SW 1271 (cell line): ENCODE measurements around the gene SPRYD3.
"Not testable (repeated sequence)": the region's sequence is repeated elsewhere in the genome, so short reads cannot be mapped to it uniquely, and the experiment has no call there.

ENCODE experiments used
- DNase-seq, 2 experiments: peaks; one replicate each; lab custom pipeline; 2025; lab: John Stamatoyannopoulos, UW

The SPRYD3 gene

GRCh38 chr12:53079226-53080117 lies at the start of gene SPRYD3:
Gene SPRYD3, minus strand, starts transcription at chr12:53079390. Its CDS starts 57 bp downstream, at chr12:53079333.
- peak; percentile 90 to 98 for DNase-seq

DNA sequence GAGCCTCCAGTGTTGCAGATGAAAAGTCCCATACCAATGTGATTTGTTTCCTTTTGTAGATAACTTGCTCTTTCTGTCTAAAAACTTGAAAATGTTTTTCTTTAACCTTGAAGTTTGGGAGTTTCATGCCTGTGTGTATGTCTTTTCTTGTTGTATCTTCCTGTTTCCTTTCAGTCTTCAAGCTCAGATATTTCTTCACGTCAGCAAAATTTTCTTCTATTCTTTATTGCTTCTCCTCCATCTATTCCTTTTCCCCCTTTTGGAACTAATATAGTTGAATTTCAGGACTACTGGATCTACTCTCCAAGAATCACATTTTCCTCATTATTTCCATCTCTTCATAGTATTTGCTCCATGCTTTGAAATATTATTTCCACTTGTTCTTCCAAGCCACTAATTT lies 48.0 kb upstream of the SPRYD3 start:
- DNase-seq, result no peak

GRCh38 chr12:53124352-53124723 lies 45.1 kb upstream of the SPRYD3 start:
- no peak for DNase-seq

DNA sequence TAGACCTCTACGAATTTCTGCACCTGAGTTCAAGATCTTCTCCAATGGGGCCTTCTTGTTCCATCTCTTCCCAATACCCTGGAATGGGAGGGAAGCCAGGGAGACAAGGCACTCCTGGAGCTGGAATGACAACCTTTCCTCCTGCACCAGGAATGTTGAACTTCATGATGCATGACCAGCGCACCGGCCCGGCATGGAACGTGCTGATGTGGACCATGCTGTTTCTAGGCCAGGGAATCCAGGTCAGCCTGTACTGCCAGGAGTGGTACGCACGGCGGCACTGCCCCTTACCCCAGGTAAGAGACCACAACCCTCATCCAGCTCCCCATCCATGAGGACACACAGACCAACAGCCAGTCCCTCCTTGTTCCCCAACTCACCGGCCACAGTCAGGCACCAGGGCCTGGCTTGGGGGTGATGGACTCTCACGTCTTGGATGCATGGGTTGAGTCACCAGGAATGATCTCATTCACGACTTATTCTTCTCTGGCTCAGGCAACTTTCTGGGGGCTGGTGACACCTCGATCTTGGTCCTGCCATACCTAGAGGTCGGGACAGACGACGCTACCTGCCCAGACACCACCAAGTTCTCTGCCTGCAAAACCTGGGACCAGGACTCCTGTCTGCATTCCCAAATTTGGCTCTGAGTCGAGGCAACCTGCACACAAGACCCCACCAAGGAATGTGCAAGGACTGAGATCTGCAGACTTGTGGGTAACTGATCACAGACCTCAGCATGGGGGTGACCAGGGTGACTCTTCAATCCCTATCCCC lies 44.6 kb upstream of the SPRYD3 start:
- DNase-seq, result no peak

GRCh38 chr12:53122961-53123468 lies 43.8 kb upstream of the SPRYD3 start:
- DNase-seq, result no peak

DNA sequence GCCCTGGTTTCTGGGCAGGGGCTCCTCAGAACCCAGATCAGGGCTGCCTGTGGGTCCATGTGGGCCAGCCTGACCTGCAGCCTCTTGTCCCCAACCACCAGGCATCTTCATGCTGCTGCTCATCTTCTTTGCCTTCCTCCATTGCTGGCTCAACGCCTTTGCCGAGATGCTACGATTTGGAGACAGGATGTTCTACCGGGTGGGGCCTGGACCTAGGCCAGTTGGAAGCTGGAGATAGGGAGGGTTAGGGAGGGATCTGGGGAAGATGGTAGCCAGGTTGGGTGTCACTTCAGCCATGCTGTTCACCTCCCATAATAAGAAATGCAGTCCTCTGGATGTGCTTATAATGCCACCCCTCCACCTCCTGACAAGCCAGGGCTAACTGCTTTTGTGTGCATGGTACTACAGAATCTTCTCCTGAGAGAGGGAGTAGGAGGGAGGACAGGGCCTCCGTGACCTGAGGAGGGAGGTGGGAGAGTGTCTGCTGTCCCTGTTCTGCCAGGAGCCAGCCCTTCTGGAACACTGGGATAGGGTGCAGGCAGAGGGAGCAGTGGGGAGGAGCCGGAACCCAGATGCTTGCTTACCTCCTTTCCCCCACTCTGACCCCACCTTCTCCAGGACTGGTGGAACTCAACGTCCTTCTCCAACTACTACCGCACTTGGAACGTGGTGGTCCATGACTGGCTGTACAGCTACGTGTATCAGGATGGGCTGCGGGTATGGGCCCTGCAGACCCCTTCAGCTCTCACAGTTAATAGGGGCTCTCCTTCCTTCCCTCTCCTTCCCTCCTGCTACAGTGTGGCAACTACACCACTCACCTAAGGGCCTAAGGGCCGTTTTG lies 41.7 kb upstream of the SPRYD3 start:
- no peak for DNase-seq

DNA sequence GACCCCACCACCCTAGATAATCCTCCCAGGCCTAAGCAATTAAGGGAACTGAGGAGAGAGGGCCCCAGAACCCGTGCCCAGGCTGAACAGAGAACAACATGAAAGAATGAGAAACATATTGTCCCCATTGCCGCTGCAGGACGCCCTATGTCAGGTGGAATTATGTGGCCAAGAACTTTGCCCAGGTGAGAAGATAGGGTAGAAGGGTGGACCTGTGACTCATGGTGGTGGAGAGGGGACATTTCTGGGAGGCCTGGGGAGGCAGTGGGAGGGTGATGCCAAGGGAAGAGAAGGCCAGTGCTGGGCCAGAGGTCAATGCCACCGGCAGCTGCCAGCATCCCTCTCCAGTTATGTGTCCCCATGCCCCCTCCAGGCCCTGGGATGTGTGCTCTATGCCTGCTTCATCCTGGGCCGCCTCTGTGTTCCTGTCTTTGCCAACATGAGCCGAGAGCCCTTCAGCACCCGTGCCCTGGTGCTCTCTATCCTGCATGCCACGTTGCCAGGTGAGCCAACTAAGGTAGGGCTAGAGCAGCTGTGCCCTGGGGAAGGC lies 39.6 kb upstream of the SPRYD3 start:
- no peak for DNase-seq

DNA sequence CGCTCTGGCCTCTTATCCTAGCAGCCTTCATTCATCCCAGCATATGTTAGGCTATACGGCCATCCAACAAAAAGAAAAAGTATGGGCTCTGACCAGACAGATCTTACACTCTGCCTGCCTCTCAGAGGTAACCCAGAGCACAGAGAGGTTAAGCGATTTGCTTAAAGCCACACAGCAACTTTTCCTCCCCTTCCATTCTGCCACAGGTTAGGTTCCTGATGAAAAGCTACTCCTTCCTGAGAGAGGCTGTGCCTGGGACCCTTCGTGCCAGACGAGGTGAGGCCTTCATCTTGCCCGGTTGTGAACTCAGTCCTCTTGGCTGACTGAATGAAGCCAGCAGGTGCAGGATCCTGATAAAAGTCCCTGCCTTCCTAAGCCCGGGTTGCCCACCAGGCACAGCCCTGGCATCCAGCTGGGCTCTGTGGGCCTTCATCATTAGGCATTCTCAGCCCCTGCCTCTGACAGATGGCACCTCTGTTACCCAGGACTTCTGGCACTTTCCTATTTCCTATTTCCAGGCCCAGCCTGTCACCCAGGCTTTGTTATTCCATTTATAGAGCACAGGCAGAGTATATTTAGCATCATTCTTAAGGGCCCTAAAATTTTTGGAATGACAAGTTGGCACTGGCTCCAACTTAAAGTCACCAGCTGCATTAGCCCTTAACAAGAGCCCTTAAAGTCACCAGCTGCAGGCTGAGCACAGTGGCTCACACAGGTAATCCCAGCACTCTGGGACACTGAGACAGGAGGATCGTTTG lies 36.9 kb upstream of the SPRYD3 start:
- DNase-seq, result no peak

GRCh38 chr12:53115112-53115890 lies 36.1 kb upstream of the SPRYD3 start:
- DNase-seq, result no peak

DNA sequence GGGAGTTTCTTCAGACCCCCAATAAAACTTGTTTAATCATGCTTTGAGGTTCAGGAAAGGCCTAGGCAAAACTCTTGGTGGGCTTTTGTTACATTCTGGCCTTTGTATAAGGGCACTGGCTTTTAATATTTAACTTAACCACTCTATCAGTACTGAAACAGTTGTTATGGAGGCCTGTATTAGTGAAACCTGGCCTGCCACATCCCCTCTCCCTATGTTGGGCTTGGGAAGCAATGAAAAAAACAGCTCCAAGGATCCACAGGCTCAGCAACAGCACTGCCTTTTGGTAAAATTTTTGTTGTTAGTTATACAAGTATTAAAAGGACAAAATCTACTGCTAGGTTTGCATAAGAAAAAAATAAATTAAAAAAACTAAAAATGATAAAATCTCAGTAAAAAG lies 34.8 kb upstream of the SPRYD3 start:
- no peak for DNase-seq

- no peak for DNase-seq
Observed at GRCh38 chr12:53113136-53113705, 34.0 kb upstream of the SPRYD3 start.

DNA sequence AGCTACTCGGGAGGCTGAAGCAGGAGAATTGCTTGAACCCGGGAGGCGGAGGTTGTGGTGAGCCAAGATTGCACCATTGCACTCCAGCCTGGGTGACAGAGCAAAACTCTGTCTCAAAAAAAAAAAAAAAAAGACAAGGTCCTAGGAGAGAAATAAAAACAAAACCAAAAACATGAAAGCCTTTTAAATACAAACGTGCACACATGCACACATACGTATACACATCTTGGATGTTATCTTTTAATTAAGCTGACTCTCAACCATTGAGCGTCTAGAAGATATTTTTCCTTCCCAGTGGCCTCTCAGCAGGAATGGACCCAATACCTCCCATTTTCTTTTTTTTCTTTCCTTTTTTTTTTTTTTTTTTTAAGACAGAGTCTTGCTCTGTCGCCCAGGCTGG lies 33.2 kb upstream of the SPRYD3 start:
- not testable (repeated sequence) for DNase-seq

GRCh38 chr12:53107122-53107521 lies 27.9 kb upstream of the SPRYD3 start:
- DNase-seq, result no peak

- no peak for DNase-seq
Observed at GRCh38 chr12:53105712-53106439, 26.7 kb upstream of the SPRYD3 start.

GRCh38 chr12:53105256-53105655 lies 26.1 kb upstream of the SPRYD3 start:
- DNase-seq, result no peak

DNA sequence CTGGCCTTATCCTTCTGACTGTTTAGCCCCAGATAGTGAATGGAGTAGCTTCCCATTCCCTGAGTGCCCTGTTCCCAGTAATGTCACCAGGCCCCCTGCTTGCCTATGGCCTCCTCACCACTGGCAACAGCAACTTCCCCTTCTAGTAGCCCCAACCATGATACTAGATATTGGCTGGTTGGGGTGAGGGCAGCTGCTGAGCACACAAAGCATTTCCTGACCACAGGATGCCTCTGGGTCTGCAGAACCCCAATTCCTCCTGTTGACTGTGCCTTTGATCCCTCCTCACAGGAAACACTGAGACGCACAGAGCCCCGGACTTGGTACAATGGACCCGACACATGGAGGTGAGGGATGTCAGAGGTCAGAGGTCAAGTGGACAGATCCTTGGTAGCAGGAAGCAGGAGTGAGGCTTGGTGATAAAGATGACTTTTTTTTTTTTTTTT lies 24.7 kb upstream of the SPRYD3 start:
- no peak for DNase-seq

DNA sequence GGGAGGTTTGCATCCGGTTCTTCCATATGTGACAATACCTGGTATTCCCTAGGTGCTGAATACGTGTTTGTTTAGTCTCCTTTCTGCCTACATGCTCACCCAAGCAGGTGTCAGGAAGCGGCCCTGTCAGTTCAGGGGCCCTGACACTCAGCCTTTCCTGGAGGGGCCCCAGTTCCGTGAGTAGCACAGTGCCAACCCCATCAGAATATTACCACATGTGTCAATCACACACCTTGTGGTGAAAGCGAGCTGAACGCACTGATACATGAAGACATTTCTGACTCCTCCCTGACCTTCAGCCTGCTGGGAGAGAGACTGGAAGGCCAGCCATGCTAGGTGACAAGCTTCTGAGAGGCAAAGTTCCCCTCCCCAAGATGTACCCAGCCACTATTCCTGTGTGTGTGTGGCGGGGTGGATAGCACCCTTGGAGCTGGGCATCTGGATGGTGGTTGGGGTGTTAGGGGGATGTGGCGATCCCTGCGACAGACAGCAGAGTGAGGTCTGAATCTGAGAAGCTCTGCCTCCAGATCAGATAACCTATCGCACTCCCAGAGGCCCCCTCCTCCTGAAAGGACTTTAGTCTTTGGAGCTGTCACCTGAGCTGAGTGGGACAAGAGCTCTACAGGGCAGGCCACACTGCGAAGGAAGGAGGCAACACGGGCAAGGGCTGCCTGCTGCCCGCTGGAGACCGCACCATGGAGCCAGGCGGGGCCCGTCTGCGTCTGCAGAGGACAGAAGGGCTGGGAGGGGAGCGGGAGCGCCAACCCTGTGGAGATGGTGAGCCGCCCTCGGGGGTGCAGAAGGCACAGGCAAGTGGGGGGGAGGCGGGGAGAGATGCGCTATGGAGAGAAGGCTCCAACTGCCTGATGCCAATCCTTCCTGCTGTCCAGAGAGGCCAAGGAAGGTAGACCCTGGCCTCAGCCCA lies 24.0 kb upstream of the SPRYD3 start, which contains the start of gene SOAT2:
Gene SOAT2 (plus strand): TSS at position 604 of the 925 bp plus-strand sequence. CDS start 92 bp downstream, at position 696.
- DNase-seq, result no peak
